Prostate gland (tissue), 2 donors: ENCODE measurements around the gene TMEM63C.

Experiments used
- CTCF ChIP-seq, 4 experiments: fragments of 200-600 bp in 2 of 4; fragments of 450-650 bp in 2 of 4; sonication (generic) in 2 of 4; IDR thresholded peaks; 1 replicate in 3 of 4; 2 replicates in 1 of 4; pipeline ENCODE4 v1.5.1; 2016 to 2019; ENCODE audit warnings: antibody characterized with exemption in 4 of 4, mild to moderate bottlenecking in 2 of 4, moderate library complexity in 2 of 4
- POLR2A ChIP-seq: fragments of 450-650 bp; IDR thresholded peaks from one replicate; pipeline ENCODE4 v1.6.1; 2016; ENCODE audit warnings: antibody characterized with exemption, mild to moderate bottlenecking

- TF ChIP-seq CTCF (IDR thresholded peaks at IDR 0.05) = no peak
- no peak for TF ChIP-seq POLR2A
Measured at GRCh38 chr14:77253333-77254190, 72.0 kb downstream of the TMEM63C start.
